T-helper 2 cell treated with Interferon-gamma antibody and Interleukin-4, amounts not matched to agents 5 μg/mL and 100 μg/mL, for 36 hours (primary cell): ENCODE data around the gene TAF1B.

ENCODE experiments used
- DNase-seq: peaks from one replicate; pipeline ENCODE4 v3.0.0; 2021; ENCODE audit warnings: low spot score
- H3K27ac Mint-ChIP-seq: one replicate; pipeline ENCODE4 v1.8.0; 2021; ENCODE audit warnings: mild to moderate bottlenecking, mixed read lengths
- H3K27me3 Mint-ChIP-seq: one replicate; pipeline ENCODE4 v1.8.0; 2021; ENCODE audit warnings: low read depth, mixed read lengths
- H3K36me3 Mint-ChIP-seq: one replicate; pipeline ENCODE4 v1.8.0; 2021; ENCODE audit warnings: low read depth, mixed read lengths
- H3K4me1 Mint-ChIP-seq: one replicate; pipeline ENCODE4 v1.8.0; 2021; ENCODE audit warnings: low read depth, mixed read lengths
- H3K4me3 Mint-ChIP-seq: one replicate; pipeline ENCODE4 v1.8.0; 2022; ENCODE audit warnings: mild to moderate bottlenecking, moderate library complexity, mixed read lengths
- H3K9me3 Mint-ChIP-seq: one replicate; pipeline ENCODE4 v1.8.0; 2021; ENCODE audit warnings: mixed read lengths

TAF1B gene

GRCh38 chr2:9937968-9938367 is 94.7 kb downstream of the TAF1B start:
- no peak overlapping the region for H3K27ac Mint-ChIP-seq
- peaks cover 7% of the 10 kb centered on the region for H3K36me3 Mint-ChIP-seq
- H3K4me3 Mint-ChIP-seq, result no peak overlapping the region
- H3K4me1 Mint-ChIP-seq, result no peaks in the 10 kb centered on the region
- no peaks in the 10 kb centered on the region for H3K9me3 Mint-ChIP-seq
- H3K27me3 Mint-ChIP-seq, result no peaks in the 10 kb centered on the region
- no peak for DNase-seq

GRCh38 chr2:9939587-9940485 is 96.6 kb downstream of the TAF1B start:
- Mint-ChIP-seq H3K27ac (no peak overlapping the region), H3K4me1 (no peaks in the 10 kb centered on the region), H3K4me3 (no peak overlapping the region), H3K9me3 (no peaks in the 10 kb centered on the region), H3K36me3 (no peaks in the 10 kb centered on the region), H3K27me3 (peaks cover 5% of the 10 kb centered on the region)
- DNase-seq, result no peak

GRCh38 chr2:9941196-9941995 is 98.1 kb downstream of the TAF1B start:
- Mint-ChIP-seq H3K4me3 (no peak overlapping the region), H3K36me3 (no peaks in the 10 kb centered on the region), H3K27ac (no peak overlapping the region), H3K27me3 (peaks cover 19% of the 10 kb centered on the region), H3K9me3 (no peaks in the 10 kb centered on the region), H3K4me1 (no peaks in the 10 kb centered on the region)
- DNase-seq, result no peak

GRCh38 chr2:9941996-9942390 is 98.7 kb downstream of the TAF1B start:
- Mint-ChIP-seq H3K36me3 (no peaks in the 10 kb centered on the region), H3K4me1 (no peaks in the 10 kb centered on the region), H3K4me3 (no peak overlapping the region), H3K27me3 (peaks cover 21% of the 10 kb centered on the region), H3K27ac (no peak overlapping the region), H3K9me3 (no peaks in the 10 kb centered on the region)
- DNase-seq, result no peak

GRCh38 chr2:9944330-9944758 is 101.1 kb downstream of the TAF1B start:
- Mint-ChIP-seq H3K27me3 (peaks cover 33% of the 10 kb centered on the region), H3K4me1 (no peaks in the 10 kb centered on the region), H3K27ac (no peak overlapping the region), H3K9me3 (no peaks in the 10 kb centered on the region), H3K36me3 (no peaks in the 10 kb centered on the region), H3K4me3 (no peak overlapping the region)
- DNase-seq, result no peak

GRCh38 chr2:9945596-9945995 is 102.3 kb downstream of the TAF1B start:
- no peak for DNase-seq
- Mint-ChIP-seq H3K27me3 (peaks cover 43% of the 10 kb centered on the region), H3K4me1 (peaks cover 2% of the 10 kb centered on the region), H3K9me3 (no peaks in the 10 kb centered on the region), H3K4me3 (no peak overlapping the region), H3K36me3 (no peaks in the 10 kb centered on the region), H3K27ac (no peak overlapping the region)

GRCh38 chr2:9946076-9946475 is 102.8 kb downstream of the TAF1B start:
- Mint-ChIP-seq H3K27me3 (peaks cover 43% of the 10 kb centered on the region), H3K4me1 (peaks cover 2% of the 10 kb centered on the region)

GRCh38 chr2:9946818-9947217 is 103.5 kb downstream of the TAF1B start:
- DNase-seq, result no peak
- H3K36me3 Mint-ChIP-seq, result no peaks in the 10 kb centered on the region
- no peaks in the 10 kb centered on the region for H3K9me3 Mint-ChIP-seq
- no peak overlapping the region for H3K4me3 Mint-ChIP-seq
- H3K4me1 Mint-ChIP-seq, result peaks cover 2% of the 10 kb centered on the region
- no peak overlapping the region for H3K27ac Mint-ChIP-seq
- peaks cover 43% of the 10 kb centered on the region for H3K27me3 Mint-ChIP-seq

More at GRCh38 chr2:9946076-9946475, 102.8 kb downstream of the TAF1B start:
- H3K4me3 Mint-ChIP-seq, result no peak overlapping the region
- no peaks in the 10 kb centered on the region for H3K36me3 Mint-ChIP-seq
- H3K27ac Mint-ChIP-seq, result no peak overlapping the region
- H3K9me3 Mint-ChIP-seq, result no peaks in the 10 kb centered on the region
- no peak for DNase-seq

GRCh38 chr2:9948721-9949120 is 105.4 kb downstream of the TAF1B start:
- H3K27me3 Mint-ChIP-seq, result peaks cover 59% of the 10 kb centered on the region
- no peak for DNase-seq
- H3K9me3 Mint-ChIP-seq, result no peaks in the 10 kb centered on the region
- H3K4me1 Mint-ChIP-seq, result peaks cover 9% of the 10 kb centered on the region
- H3K36me3 Mint-ChIP-seq, result no peaks in the 10 kb centered on the region
- H3K27ac Mint-ChIP-seq, result peak overlapping the region; percentile 34
- H3K4me3 Mint-ChIP-seq, result no peak overlapping the region

GRCh38 chr2:9949239-9949991 is 106.1 kb downstream of the TAF1B start:
- Mint-ChIP-seq H3K4me1 (peaks cover 9% of the 10 kb centered on the region), H3K4me3 (peak overlapping the region; percentile 90), H3K9me3 (no peaks in the 10 kb centered on the region), H3K27me3 (peaks cover 63% of the 10 kb centered on the region), H3K36me3 (no peaks in the 10 kb centered on the region), H3K27ac (no peak overlapping the region)
- no peak for DNase-seq

GRCh38 chr2:9949992-9950520 is 106.8 kb downstream of the TAF1B start:
- Mint-ChIP-seq H3K27me3 (peaks cover 63% of the 10 kb centered on the region), H3K4me3 (peak overlapping the region; percentile 90)

GRCh38 chr2:9950521-9951271 is 107.4 kb downstream of the TAF1B start:
- H3K36me3 Mint-ChIP-seq, result no peaks in the 10 kb centered on the region
- peaks cover 9% of the 10 kb centered on the region for H3K4me1 Mint-ChIP-seq
- peak overlapping the region; percentile 71 for H3K27ac Mint-ChIP-seq
- no peaks in the 10 kb centered on the region for H3K9me3 Mint-ChIP-seq
- no peak for DNase-seq
- peaks cover 58% of the 10 kb centered on the region for H3K27me3 Mint-ChIP-seq
- peak overlapping the region; percentile 90 for H3K4me3 Mint-ChIP-seq

More at GRCh38 chr2:9949992-9950520, 106.8 kb downstream of the TAF1B start:
- Mint-ChIP-seq H3K36me3 (no peaks in the 10 kb centered on the region), H3K4me1 (peaks cover 9% of the 10 kb centered on the region), H3K9me3 (no peaks in the 10 kb centered on the region), H3K27ac (no peak overlapping the region)
- no peak for DNase-seq

- H3K9me3 Mint-ChIP-seq, result no peaks in the 10 kb centered on the region
- H3K27ac Mint-ChIP-seq, result no peak overlapping the region
- no peak for DNase-seq
- peak overlapping the region; percentile 90 for H3K4me3 Mint-ChIP-seq
- peaks cover 55% of the 10 kb centered on the region for H3K27me3 Mint-ChIP-seq
- no peaks in the 10 kb centered on the region for H3K36me3 Mint-ChIP-seq
- peaks cover 9% of the 10 kb centered on the region for H3K4me1 Mint-ChIP-seq
Measured at GRCh38 chr2:9951272-9951521, 107.9 kb downstream of the TAF1B start.
